Inflammatory macrophage treated with lipopolysaccharide for 1 hour (primary cell): ENCODE measurements around the gene NUTM2F.
"Not testable (repeated sequence)": the region's sequence is repeated elsewhere in the genome, so short reads cannot be mapped to it uniquely, and the experiment has no call there.

Experiments
- DNase-seq, 2 donors: peaks; one replicate each; pipeline ENCODE4 v3.0.0-alpha.2; 2020 to 2022

Gene NUTM2F

DNA sequence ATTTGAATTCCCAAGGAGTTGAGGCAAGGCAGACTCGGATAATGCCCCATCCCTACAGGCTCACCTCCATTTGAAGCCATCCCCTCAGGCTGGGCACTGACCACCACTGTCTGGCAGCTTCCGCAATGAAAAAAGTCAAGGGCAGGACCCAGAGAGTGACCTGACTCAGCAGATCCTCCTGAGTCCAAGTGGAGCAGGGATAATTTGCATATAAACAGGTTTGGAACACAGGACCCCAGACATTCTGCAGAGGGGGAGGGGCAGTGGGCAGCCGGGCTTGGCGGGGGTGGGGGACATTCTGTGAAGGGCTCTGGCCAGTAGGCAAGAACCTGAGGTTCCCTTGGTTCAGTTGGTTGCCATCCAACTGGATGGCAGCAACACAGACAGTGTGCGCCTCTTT lies at the start of gene NUTM2F:
Gene NUTM2F, minus strand, starts transcription at position 101 of the 400 bp plus-strand sequence. Its CDS starts 21 bp downstream, at position 80.
- not testable (repeated sequence) for DNase-seq

GRCh38 chr9:94375197-94375596 lies 46.8 kb upstream of the NUTM2F start:
- DNase-seq: peak in 1 of 2 donors; percentile 3

DNA sequence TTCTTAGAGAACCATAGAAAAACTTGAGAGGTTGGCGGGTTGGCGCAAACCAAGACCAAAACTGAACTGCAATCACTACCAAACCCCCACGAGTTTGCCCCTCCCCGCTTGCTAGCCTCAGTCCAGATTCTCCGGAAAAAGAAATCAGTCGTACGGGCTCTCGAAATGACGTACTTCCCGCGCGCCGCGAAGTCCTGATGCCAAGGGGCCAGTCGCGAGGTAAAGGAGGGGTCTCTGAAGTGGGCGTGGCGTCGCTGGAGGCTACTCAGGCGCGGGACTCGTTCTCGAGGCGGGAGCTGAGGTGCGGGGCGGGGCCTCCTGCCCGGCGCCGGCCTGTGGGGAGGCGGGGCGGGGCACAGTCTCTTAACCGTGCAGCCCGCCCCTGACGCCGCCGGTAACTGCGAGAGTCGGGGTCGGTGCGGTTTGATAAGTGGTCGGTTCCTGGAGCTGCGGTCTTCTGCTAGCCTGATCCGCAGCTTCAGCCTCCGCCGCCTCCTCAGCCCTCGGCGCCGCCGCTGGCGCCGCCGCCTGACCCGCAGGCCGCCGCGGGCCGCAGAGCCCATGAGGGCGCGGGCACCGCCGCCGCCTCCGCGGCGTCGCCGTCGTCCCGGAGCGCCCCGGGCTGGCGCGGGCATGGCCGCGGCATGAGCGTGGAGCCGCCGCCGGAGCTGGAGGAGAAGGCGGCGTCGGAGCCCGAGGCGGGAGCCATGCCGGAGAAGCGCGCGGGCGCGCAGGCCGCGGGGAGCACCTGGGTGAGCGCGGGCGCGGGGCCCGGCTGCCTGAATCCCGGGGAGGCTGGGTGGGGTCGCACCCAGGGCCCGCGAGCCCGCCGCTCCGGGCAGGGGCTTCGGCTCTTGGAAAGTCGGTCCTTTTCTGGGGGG lies 46.0 kb upstream of the NUTM2F start:
- peak; percentile 83 to 84 for DNase-seq

GRCh38 chr9:94373779-94374175 lies 45.3 kb upstream of the NUTM2F start:
- not testable (repeated sequence) for DNase-seq

DNA sequence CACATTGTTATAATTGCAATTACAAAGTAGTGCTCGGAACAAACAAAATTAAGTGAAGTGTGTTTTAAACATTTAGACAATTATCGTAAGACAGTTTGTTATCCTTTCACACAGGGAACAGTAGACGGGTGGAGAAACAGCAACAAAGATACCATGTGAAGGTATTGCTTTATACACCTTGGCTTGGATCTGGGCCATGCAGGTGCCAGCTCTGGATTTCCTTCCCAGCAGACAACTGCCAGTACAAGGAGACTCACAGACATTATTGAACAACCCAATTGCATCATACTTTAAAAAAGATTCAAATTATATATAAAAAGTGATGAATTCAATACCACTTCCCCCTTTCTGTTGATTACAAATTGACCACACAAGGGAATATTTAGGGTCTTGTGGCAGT lies 41.8 kb upstream of the NUTM2F start:
- not testable (repeated sequence) for DNase-seq

GRCh38 chr9:94364093-94364614 lies 35.7 kb upstream of the NUTM2F start:
- not testable (repeated sequence) for DNase-seq

- DNase-seq: not testable (repeated sequence)
Observed at GRCh38 chr9:94357158-94357557, 28.7 kb upstream of the NUTM2F start.

- not testable (repeated sequence) for DNase-seq
Observed at GRCh38 chr9:94351901-94352723, 23.7 kb upstream of the NUTM2F start.

DNA sequence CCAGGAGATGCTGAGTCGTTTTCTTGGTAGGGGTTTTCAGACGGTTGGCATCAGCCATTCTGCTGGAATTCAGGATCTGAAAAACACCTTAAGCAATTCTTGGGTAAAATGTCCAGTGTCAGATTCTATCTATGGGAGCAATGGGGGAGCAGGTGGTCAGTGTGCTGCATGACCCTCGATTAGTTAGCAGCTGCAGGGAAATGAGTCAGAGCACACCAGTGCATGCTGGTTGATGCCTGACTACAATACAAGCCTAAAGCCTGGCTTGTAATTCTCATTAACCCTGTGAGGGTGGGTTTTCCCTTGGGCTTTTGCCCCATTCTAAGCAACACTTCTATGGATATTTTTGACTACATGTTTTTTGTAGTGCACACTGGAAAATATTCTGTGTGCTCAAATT lies 20.3 kb upstream of the NUTM2F start:
- DNase-seq: not testable (repeated sequence)

DNA sequence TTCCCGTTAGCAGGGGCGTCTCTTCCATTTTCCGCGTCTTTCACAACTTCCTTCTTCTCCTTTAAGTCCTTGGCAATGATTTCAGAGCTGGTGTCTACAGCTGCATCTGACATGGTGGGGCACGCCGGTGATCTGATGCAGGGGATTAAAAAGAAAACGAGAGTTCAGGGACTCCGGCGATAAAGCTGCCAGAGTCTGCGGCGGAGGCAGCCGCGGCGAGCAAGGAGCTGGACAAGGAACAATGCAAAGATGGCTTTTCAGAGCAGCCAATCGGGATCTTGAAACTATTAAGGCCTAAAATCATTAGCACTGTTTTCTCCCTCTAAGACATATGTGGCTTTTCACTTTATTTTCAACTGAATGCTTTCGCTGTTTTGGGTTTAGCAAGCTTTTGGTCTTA lies 19.0 kb upstream of the NUTM2F start:
- DNase-seq: not testable (repeated sequence)

- DNase-seq: not testable (repeated sequence)
Observed at GRCh38 chr9:94341703-94342102, 13.3 kb upstream of the NUTM2F start.

DNA sequence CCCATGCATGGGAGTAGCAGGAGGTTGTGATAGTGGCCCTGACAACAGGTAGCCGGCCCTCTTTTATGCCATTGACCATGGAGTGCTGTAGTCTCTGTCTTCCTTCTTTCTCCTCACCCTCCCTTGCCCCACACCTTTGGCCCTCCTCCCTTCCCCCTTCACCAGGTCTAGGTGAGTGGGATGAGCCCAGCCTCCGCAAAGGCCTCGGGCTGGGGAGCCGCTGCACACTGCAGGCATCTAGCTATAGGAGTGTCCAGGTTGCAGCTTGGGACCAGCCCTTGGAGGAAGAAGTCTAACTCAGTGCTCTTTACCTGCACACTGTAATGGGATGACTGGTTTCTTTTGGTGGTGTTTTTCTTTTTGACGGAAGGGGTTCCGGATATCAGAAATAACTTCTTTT lies 12.3 kb upstream of the NUTM2F start:
- not testable (repeated sequence) for DNase-seq

GRCh38 chr9:94339657-94340056 lies 11.2 kb upstream of the NUTM2F start:
- DNase-seq: peak in 1 of 2 donors; percentile 29

DNA sequence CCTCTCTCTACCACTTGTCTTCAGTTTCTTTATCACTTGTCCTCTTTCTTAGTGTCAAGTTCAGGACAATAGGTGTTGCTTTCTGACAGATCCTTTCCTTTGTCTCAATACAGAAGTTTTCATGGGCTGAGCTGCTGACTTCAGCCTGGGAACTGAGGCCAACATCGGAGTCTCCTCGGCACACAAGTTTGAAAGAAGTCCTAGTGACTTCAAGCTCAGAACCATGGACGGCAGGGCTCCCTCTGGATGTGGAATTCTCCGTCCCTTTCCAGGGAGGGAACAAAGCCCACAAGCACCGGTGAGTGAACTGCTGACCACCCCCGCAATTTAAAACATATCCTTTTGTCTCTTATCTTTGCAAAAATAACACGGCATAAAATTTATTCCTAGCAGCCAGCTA lies 10.3 kb upstream of the NUTM2F start:
- not testable (repeated sequence) for DNase-seq

DNA sequence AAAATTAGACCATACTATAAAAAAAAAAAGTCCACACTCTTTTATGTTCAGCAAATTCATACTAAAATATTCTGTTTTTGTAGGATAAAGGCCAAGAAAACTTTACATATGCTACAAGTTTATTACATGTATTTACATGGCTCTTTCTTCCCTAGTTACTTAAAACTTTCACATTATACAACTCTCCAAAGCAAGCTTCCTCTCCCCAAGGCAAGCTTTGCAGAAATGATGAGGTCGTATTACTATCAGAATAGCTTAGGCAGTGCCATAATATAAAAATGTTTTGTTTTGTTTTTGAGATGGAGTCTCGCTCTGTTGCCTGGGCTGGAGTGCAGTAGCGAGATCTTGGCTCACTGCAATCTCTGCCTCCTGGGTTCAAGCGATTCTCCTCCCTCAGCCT lies 8.0 kb upstream of the NUTM2F start:
- DNase-seq: not testable (repeated sequence)

GRCh38 chr9:94325583-94325982 lies 2.9 kb downstream of the NUTM2F start:
- not testable (repeated sequence) for DNase-seq

DNA sequence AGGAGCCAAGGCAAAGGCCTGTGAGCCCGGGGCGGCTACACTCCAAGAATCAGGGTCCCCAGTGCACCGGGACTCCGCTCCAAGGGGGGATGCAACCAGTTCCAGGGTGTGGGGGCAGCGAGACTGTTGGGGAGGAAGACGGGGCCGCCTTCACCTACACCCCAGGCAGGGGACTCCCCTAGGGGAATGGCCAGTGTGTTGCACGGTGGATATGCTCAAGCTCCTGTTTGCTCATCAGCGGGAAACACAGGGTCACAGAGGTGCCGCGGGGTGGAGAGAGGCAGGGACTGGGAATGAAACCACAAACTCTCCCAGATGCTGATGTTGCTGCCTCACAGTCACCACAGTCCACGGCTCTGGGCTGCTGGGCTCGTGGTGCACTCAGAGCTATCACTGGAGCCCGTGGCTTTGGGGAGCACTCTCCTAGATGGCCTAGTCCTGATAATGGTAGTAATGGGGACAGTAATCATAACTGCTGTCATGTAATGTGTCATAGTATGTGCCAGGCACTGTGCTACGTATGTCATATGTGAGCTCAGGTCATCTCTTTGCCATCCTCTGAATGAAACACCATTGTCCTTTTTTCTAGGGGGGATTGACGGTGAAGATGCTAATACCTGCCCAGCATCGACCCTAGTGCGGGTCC lies 5.2 kb downstream of the NUTM2F start:
- DNase-seq: not testable (repeated sequence)

DNA sequence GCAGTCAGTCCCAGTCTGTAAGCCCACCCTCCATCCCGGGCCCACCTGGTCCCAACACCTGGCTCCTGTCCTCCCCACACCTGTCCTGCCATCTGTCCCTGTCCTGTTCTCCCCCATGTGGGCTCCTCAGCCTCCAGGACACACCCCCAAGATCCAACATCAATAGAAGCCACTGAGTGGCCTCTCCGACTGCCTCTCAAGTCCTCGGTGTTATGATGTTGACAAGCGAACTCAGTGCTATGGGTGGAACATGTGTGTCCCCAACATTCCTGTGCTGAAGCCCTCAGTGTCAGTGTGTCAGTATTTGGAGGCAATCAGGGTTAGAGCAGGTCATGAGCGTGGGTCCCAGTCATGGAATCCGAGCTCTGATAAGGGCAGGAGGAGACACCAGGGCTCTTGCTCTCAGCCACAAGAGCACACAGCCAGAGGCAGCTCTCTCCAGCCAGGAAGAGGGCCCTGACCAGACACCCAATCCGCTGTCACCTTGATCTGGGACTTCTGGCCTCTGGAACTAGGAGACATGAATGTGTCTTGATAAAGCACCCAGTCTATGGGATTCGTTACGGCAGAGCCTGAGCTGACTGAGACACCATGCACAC lies 6.0 kb downstream of the NUTM2F start:
- not testable (repeated sequence) for DNase-seq

DNA sequence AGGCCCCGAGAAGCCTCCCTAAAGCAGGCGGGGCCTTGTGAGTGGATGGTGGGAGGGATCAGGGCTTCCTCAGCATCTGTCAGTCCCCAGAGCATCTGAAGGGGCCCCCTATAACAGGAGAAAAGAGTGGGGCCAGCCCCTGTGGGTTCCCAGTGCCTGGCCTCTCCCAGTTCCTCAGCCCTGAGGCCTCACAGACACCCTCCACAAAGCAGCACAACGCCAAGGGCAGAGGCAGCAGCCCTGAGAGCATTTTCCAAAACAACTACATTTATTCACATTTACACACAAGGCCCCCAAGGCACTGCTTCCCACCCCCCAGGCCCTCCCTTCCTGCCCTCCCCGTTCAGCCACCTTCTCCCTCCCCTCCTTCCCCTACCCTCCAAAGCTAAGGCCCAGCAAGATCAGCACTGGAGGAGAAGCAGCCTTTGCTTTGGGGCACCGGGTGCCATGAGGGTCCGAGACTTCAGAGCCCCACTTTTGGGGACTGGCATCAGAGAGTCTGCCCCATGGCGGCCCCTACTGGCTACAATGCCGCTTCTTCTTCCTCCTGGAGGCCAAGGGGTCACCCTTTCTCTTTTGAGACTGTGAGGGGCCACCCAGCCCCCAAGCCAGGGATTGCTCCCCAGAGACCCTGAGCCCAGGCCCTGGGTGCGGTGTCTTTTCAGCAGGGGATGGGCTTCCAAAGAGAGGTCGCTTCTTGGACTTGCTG lies 10.3 kb downstream of the NUTM2F start:
- not testable (repeated sequence) for DNase-seq

GRCh38 chr9:94316236-94316635 lies 12.2 kb downstream of the NUTM2F start:
- not testable (repeated sequence) for DNase-seq
